ENCODE data around the gene PLCG1. TPM values are rescaled to one million over a fixed set of nuclear protein-coding genes. Genes with fewer than 3 reads are reported as not detected.
"Not testable (repeated sequence)": the region's sequence is repeated elsewhere in the genome, so short reads cannot be mapped to it uniquely, and the experiment has no call there.

PLCG1 gene
- polyA plus RNA-seq (ENCODE audit: insufficient read length in 10 of 10): 100 to 1,000 TPM in 1 of 10 donors, 10 to 100 TPM in 9; 56.3 to 122 (median 87.0) TPM
- long read RNA-seq, donor 1, partial matches to known transcripts: 0 of 1 reads
- long read RNA-seq, donor 1, other reads (novel, unspliced or antisense): 0 of 1 reads
- long read RNA-seq, donor 2, partial matches to known transcripts: 0 of 1 reads
- long read RNA-seq, donor 2, other reads (novel, unspliced or antisense): 0 of 1 reads
- long read RNA-seq, donor 3: 0 reads
- long read RNA-seq, donor 4, partial matches to known transcripts: 7 of 8 reads
- long read RNA-seq, donor 4, other reads (novel, unspliced or antisense): 0 of 8 reads
- long read RNA-seq, donor 5, full-length matches to known transcripts: 2 of 2 reads
- long read RNA-seq, donor 5, partial matches to known transcripts: 0 of 2 reads
- long read RNA-seq, donor 5, other reads (novel, unspliced or antisense): 0 of 2 reads
- long read RNA-seq, donor 6, full-length matches to known transcripts: 4 of 4 reads
- long read RNA-seq, donor 6, partial matches to known transcripts: 0 of 4 reads
- long read RNA-seq, donor 6, other reads (novel, unspliced or antisense): 0 of 4 reads
- long read RNA-seq, donor 7, full-length matches to known transcripts: 1 of 1 reads
- long read RNA-seq, donor 7, partial matches to known transcripts: 0 of 1 reads
- long read RNA-seq, donor 7, other reads (novel, unspliced or antisense): 0 of 1 reads
- long read RNA-seq, donor 8: 0 reads
- long read RNA-seq, donor 9, full-length matches to known transcripts: 1 of 1 reads
- long read RNA-seq, donor 9, partial matches to known transcripts: 0 of 1 reads
- long read RNA-seq, donor 9, other reads (novel, unspliced or antisense): 0 of 1 reads

DNA sequence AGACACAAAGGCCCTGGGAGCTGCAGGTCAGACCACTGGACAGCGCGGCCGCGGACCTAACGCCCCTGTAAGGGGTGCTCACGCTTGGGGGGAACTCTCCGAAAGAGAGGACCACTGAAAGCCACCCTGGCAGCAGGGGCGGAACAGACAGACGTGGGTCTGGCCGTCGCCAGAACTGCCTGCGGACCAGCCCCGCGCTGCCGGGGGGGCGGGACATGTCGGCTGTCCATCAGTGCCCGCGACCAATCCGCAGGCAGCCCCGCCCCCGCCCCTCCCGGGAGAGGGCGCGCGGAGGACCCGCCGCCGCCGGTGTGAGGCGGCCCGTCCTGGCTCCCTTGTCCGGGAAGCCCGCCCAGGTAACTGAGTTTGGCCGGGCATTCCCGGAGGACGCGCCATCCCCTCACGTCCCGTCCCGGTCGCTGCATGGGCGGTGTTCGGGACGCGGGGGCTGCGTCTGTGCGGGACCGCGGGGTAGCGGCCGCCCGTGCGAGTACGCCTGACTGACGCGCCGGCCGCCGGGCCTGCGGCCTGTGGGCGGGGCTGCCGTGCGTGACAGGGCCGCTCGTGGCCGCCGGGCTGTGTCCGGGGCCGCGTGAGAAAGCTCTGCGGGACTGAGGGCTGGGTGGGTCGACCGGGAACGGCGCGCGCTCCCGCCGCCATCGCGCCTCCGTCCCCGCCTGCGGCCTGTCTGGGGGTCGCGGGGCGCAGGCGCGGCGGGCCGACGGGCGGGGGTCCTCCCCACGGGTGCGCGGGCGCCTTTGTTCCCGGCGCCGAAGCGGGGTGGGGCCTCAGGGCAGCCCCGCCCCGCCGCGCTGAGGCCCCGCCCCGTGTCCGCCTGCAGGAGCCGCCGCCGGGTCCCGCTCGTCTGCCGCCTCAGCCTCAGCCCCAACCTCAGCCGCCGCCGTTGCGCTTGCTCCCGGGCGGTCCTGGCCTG, at the start of gene PLCG1:
Gene PLCG1 (plus strand): TSS at position 864 of the 934 bp plus-strand sequence. CDS start 99 bp downstream, outside the sequence.
- DNase-seq: peak; percentile 86 to 97 (median 92)

GRCh38 chr20:41087777-41088176, 49.6 kb upstream of the PLCG1 start:
- DNase-seq: no peak

DNA sequence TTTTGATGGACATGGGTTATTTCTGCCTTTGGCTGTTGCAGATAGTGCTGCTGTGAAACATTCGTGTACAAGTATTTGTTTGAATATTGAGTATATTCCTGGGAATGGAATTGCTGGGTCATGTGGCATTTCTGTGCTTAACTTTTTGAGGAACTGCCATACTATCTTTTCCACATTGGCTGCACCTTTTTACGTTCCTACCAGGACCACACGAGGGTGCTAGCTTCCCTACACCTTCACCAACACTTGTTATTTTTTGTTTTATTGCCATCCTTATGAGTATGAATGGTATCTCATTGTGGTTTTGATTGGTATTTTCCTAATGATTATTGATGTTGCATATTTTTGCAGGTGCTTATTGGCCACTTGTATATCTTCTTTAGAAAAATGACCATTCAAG, 47.8 kb upstream of the PLCG1 start:
- DNase-seq: no peak

GRCh38 chr20:41091927-41092326, 45.4 kb upstream of the PLCG1 start:
- DNase-seq: no peak

GRCh38 chr20:41094353-41095055, 42.8 kb upstream of the PLCG1 start:
- peak in 1 of 3 donors; percentile 31 for DNase-seq

DNA sequence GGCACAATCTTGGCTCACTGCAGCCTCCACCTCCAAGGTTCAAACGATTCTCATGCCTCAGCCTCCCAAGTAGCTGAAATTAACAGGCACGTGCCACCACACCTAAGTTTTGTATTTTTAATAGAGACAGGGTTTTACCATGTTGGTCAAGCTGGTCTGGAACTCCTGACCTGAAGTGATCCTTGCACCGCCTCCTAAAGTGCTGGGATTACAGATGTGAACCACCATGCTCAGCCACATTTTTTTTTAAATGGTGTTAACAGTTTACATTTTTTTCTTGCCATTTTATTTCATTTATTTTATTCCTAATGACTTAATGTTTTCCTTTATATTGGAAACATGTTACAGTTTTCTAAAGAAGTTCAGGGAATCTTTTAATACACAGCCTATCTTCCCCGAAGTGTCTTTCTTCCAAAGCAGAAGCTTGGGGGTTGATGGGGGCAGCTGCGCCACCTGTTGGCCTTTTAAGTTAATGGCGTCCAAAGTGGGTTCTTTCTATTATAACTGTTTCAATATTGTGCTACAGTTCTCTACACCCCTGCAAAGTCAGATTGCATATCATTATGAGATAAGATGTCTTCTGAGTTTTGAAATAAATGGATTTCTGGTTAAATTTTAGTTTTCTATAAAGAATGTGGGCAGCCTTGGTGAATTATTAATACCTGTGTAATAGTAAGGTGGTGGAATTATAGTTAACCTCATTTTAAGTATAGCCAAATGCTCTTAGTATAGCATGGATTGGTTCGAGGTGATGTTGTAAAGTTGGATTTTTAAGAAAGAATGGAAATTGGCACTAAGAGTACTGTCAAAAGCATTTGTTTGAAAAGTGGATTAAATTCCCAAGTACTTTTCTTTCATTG, 42.0 kb upstream of the PLCG1 start:
- peak; percentile 52 to 81 (median 71) for DNase-seq

GRCh38 chr20:41098703-41099250, 38.6 kb upstream of the PLCG1 start:
- peak in 1 of 3 donors; percentile 20 for DNase-seq

GRCh38 chr20:41100001-41100480, 37.3 kb upstream of the PLCG1 start:
- no peak for DNase-seq

GRCh38 chr20:41101660-41102059, 35.7 kb upstream of the PLCG1 start:
- no peak for DNase-seq

DNA sequence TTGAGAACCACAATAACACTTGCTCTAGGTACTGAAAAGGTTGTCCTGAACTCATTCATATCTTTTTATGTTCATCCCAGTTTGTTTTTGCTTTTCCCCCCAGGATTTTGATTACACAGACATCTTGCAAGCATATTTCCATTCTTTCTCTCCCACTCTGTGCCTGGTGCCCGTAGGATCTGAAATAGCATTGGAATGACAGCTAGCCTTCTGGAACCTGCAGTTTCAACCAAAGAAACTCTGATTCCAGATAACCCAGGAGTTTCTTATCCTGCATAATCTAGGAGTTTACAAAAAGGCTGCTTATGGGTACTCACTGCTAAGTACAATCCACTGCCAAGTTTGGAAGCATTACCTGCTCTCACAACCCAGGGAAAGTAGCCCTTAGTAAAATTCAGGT, 28.8 kb upstream of the PLCG1 start:
- DNase-seq: no peak

- DNase-seq: no peak
Observed at GRCh38 chr20:41110012-41110411, 27.3 kb upstream of the PLCG1 start.

- no peak for DNase-seq
Observed at GRCh38 chr20:41110930-41111577, 26.3 kb upstream of the PLCG1 start.

DNA sequence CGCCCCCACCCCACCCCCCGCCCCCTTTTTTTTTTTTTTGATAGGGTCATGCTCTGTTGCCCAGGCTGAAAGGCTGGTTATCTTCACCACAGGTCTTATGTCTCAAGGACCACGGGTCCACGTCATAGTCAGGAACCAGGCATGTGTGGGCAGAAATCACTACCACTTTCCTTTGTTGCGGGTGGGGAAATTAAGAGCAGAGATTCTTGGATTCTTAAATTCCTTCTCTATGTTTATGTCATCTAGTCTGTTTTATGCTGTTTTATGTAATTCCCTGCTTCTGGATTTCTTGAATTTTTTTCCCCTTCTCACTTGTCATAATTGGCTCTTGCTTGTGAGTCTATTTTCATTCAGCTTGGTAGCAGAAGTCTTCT, 25.8 kb upstream of the PLCG1 start:
- DNase-seq: no peak

DNA sequence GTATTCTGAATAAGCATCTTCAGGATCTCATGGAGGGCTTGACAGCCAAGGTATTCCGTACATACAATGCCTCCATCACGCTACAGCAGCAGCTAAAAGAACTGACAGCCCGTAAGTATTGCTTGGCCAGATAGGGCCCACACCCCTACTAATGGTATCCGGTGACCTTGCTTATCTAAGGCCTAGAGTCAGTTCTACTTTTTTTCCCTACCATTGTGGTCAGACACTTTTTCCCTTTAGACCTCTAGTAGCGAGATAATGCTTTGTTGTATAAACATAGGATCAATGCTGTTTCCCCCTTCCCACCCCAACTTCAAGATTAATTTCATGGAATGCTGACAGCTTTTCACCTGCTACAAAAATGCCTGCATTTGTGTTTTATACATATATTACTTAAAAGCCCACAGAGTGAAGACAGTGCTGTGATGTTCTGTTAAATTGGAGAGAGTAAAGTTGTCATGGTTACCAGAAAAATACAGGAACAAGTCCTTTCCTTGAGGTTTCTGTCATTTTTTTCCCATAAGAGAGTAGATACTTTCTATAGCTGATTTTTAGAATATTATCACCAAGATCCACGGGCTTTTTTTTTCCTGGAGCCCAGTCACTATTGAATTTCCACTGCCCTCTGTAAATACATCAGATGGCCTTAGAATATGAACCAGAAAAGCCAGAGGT, 20.9 kb upstream of the PLCG1 start:
- no peak for DNase-seq

- not testable (repeated sequence) for DNase-seq
Observed at GRCh38 chr20:41118159-41118558, 19.2 kb upstream of the PLCG1 start.

GRCh38 chr20:41118632-41119031, 18.7 kb upstream of the PLCG1 start:
- no peak for DNase-seq

- no peak for DNase-seq
Observed at GRCh38 chr20:41119614-41120561, 17.5 kb upstream of the PLCG1 start.
